ENCODE results near the gene TMEM263.
A peak's percentile ranks its signal among the peaks of the same experiment; 100 is the strongest.

The TMEM263 gene

DNA sequence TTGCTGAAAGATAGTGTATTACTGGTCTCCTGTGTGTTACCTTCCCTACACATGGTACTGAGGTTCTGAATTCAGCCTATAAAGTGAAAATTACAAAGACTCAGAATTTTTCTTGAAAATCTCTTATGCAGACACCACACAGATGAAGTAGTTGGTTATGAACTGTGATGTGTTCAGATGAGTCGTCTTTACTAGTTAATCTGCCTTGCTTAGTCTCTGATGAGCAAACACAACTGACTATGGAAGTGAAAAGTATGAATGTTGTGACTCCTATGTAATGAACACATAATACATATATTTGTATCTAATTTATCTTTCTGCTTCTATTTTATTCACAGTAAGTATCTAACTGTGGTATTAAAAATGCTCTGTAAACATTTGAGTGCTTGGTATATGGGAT is 26.5 kb downstream of the TMEM263 start:
- no peak overlapping the region for H3K4me3 ChIP-seq (ENCODE audit: low read depth, low read length)

DNA sequence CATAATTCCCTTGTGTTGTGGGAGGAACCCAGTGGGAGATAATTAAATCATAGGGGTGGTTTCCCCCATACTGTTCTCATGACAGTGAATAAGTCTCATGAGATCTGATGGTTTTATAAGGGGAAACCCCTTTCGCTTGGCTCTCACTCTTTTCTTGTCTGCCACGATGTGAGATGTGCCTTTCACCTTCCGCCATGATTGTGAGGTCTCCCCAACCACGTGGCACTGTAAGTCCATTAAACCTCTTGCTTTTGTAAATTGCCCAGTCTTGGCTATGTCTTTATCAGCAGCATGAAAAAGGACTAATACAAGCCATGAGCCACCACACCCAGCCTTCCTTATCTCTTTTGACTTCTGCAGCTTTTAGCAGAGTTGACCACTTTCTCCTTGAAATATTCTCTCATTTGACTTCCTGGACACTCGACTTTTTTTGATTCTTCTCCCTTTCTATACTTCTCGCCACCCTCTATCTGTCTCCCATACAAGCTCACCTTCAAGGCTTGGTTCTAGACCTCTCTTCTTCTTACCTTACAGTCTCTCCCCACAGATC is 29.0 kb downstream of the TMEM263 start:
- TF ChIP-seq, protein P1, sequence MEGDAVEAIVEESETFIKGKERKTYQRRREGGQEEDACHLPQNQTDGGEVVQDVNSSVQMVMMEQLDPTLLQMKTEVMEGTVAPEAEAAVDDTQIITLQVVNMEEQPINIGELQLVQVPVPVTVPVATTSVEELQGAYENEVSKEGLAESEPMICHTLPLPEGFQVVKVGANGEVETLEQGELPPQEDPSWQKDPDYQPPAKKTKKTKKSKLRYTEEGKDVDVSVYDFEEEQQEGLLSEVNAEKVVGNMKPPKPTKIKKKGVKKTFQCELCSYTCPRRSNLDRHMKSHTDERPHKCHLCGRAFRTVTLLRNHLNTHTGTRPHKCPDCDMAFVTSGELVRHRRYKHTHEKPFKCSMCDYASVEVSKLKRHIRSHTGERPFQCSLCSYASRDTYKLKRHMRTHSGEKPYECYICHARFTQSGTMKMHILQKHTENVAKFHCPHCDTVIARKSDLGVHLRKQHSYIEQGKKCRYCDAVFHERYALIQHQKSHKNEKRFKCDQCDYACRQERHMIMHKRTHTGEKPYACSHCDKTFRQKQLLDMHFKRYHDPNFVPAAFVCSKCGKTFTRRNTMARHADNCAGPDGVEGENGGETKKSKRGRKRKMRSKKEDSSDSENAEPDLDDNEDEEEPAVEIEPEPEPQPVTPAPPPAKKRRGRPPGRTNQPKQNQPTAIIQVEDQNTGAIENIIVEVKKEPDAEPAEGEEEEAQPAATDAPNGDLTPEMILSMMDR (IDR thresholded peaks at IDR 0.05; ENCODE audit: low read depth, low read length, missing control alignments) = no peak
- DNase-seq (ENCODE audit: low read depth) = no peak
- no peak overlapping the region for H3K4me3 ChIP-seq (ENCODE audit: low read depth, low read length)

More for the DNA sequence above, 26.5 kb downstream of the TMEM263 start:
- DNase-seq (ENCODE audit: low read depth) = no peak
- TF ChIP-seq, protein P1 (IDR thresholded peaks at IDR 0.05; ENCODE audit: low read depth, low read length, missing control alignments) = no peak

DNA sequence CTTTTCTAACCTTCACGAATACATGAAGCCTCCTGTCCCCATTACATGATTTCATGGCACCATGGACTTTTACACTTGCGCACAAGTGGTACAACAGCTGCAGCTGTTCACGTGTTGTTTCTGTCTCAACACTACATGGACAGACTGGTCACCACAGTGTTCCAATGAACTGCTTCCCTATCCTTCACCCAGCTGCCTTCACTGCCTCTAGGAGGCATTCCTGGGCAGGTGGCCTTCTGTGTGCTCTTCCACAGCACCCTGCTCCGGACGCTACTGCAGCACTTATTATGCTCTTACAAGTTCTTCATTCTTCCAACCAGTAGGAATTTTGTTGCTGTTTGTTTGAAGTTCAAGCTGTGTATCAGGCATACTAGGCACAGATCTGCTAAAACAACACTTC is 29.8 kb downstream of the TMEM263 start:
- TF ChIP-seq, protein P1 (IDR thresholded peaks at IDR 0.05; ENCODE audit: low read depth, low read length, missing control alignments) = no peak
- H3K4me3 ChIP-seq (ENCODE audit: low read depth, low read length) = no peak overlapping the region
- DNase-seq (ENCODE audit: low read depth) = no peak

DNA sequence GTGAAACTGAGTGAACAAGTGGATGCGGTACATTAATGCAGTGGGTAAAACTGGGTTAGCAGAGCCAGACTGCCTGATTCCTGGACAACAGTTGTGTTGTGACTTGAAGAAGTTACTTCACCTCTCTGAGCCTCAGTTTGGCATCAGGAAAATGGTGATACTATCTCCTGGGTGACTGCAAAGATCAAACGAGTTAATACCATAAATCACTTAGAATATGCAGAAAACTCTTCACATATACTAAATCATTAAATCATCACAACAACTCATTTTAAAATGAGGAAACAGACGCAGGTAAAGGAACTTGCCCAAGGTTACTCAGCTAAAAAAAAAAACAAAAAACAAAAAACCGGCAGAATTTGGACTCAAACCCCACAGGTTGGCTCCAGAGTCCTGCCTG is 30.4 kb downstream of the TMEM263 start:
- TF ChIP-seq, protein P1 (IDR thresholded peaks at IDR 0.05; ENCODE audit: low read depth, low read length, missing control alignments) = no peak
- peak overlapping the region; percentile 78 for H3K4me3 ChIP-seq (ENCODE audit: low read depth, low read length)
- DNase-seq (ENCODE audit: low read depth) = no peak

DNA sequence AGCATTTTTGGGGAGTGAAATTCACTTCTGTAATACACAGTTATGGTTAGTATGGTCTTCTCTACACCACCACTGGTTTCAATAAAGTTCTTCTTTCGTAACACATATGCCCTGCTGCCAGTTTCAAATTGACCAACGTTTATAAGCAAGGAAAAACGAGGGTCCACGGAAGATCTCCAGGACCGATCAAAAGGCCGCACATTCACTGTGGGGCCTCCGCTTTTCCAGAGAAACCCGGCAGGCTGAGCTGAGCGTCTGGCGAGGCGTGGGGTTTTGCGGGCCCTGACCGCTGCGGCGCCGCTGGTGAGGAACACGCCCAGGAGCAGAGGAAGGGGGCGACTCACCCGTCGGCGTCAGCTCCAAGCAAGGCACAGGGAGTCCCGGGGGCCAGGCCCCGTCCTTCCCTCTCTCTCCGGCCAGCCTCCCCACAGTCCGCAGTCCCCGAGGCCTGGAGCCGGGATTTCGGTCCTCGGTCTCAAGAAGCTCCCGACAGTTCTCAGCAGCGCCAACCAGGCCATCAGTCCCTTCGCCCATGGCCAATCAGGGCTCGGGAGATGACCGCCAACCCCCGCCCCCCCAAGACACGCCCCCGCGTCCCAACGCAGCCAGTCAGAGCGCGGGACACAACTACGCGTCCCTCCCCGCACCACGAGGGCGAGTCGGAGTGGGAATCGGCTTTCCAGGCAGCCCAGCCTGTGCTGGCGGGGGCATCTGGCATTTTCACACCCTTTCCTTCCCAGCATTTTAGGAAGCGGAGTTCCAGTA is 31.1 kb downstream of the TMEM263 start, which contains the start of gene MTERF2:
Gene MTERF2 (minus strand): TSS at position 522 of the 765 bp plus-strand sequence. CDS start 8,432 bp downstream, outside the sequence.
- H3K4me3 ChIP-seq (ENCODE audit: low read depth, low read length) = peak within 1 kb of the TSS; percentile 78
- DNase-seq (ENCODE audit: low read depth) = peak; percentile 66
- TF ChIP-seq, protein P1 (IDR thresholded peaks at IDR 0.05; ENCODE audit: low read depth, low read length, missing control alignments) = no peak

DNA sequence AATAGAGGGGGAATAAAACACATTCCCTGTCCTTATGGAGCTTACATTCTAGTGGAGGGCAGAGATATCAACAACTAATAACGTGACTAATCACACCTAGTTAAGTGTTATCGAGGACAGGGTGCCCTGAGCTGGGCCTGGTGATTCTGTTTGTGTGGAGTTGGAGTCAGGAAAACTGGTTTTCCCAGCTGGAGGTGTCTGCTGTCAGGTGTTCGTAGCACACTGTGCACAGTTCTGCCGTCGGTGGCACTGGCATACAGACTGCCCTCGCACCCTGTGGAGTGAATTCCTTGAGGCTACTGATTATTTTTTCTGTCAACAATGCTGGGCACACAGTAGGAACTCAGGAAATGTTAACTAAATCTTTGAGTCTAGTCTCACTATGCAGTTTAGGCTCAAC is 32.1 kb downstream of the TMEM263 start:
- DNase-seq (ENCODE audit: low read depth) = no peak
- TF ChIP-seq, protein P1 (IDR thresholded peaks at IDR 0.05; ENCODE audit: low read depth, low read length, missing control alignments) = no peak
- no peak overlapping the region for H3K4me3 ChIP-seq (ENCODE audit: low read depth, low read length)
